Measurements from ENCODE around the gene RAB27A. TPM values are rescaled to one million over a fixed set of nuclear protein-coding genes. Genes with fewer than 3 reads are reported as not detected.

The RAB27A gene
- total and polyA plus RNA-seq, 2 of the 8 experiments (the other 6 are each of a cell fraction or from before 2014, with no cell fraction given) = 2.3 to 6.5 TPM

DNA sequence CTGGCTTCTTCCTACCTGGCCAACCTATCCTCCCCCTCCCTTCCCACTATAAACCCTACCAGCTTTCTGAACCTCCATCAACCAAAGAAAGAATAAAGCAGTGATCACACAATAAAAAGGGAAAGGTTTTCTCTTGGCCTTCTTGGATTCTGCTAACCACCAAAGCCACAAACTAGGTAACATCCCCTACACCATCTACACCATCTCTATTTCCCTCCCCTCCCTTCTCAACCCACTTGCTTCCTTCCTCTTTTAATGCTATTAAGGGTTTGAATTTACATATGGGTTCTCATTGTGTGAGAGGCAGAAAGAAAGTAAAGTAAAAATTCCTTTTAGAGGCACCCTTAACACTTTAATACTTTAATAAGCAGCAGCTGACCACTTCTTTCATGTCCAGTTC is 67.0 kb downstream of the RAB27A start:
- Histone ChIP-seq H3K36me3 (ENCODE audit: control insufficient read depth in 2 of 4, insufficient read depth in 4 of 4, low read length in 3 of 4) (no peaks in the 10 kb centered on the region), H3K4ac (replicated peaks; ENCODE audit: insufficient read length, low read depth, low read length) (no peak overlapping the region)
- TF ChIP-seq, protein P1, sequence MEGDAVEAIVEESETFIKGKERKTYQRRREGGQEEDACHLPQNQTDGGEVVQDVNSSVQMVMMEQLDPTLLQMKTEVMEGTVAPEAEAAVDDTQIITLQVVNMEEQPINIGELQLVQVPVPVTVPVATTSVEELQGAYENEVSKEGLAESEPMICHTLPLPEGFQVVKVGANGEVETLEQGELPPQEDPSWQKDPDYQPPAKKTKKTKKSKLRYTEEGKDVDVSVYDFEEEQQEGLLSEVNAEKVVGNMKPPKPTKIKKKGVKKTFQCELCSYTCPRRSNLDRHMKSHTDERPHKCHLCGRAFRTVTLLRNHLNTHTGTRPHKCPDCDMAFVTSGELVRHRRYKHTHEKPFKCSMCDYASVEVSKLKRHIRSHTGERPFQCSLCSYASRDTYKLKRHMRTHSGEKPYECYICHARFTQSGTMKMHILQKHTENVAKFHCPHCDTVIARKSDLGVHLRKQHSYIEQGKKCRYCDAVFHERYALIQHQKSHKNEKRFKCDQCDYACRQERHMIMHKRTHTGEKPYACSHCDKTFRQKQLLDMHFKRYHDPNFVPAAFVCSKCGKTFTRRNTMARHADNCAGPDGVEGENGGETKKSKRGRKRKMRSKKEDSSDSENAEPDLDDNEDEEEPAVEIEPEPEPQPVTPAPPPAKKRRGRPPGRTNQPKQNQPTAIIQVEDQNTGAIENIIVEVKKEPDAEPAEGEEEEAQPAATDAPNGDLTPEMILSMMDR (IDR thresholded peaks at IDR 0.05; ENCODE audit: control extremely low read depth in 1 of 3, insufficient read depth in 1 of 3, low read depth in 1 of 3, low read length in 3 of 3) = no peak
- no peak for TF ChIP-seq POU5F1 (IDR thresholded peaks at IDR 0.05; ENCODE audit: low read depth, low read length)
- no peak for TF ChIP-seq EGR1 (IDR thresholded peaks at IDR 0.05; ENCODE audit: borderline replicate concordance, low read depth, low read length)
- no peak for TF ChIP-seq POLR2A (IDR thresholded peaks at IDR 0.05; ENCODE audit: control extremely low read depth in 1 of 2, low read depth in 2 of 2, low read length in 2 of 2)
- TF ChIP-seq MAFK (IDR thresholded peaks at IDR 0.05; ENCODE audit: low read depth, low read length) = no peak
- no peak for TF ChIP-seq JUN (IDR thresholded peaks at IDR 0.05; ENCODE audit: low read depth, low read length)
- no peak for TF ChIP-seq RNF2 (IDR thresholded peaks at IDR 0.05; ENCODE audit: borderline replicate concordance, low read depth, low read length, missing control alignments, poor library complexity, severe bottlenecking)
- no peak for TF ChIP-seq HDAC6 (IDR thresholded peaks at IDR 0.05; ENCODE audit: low read depth, low read length)
- TF ChIP-seq CREB1 (IDR thresholded peaks at IDR 0.05) = no peak
- no peak for TF ChIP-seq CHD1 (IDR thresholded peaks at IDR 0.05; ENCODE audit: low read depth, low read length)
- TF ChIP-seq, protein P2, sequence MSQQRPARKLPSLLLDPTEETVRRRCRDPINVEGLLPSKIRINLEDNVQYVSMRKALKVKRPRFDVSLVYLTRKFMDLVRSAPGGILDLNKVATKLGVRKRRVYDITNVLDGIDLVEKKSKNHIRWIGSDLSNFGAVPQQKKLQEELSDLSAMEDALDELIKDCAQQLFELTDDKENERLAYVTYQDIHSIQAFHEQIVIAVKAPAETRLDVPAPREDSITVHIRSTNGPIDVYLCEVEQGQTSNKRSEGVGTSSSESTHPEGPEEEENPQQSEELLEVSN (IDR thresholded peaks at IDR 0.05) = no peak
- no peak for TF ChIP-seq SIX5 (IDR thresholded peaks at IDR 0.05; ENCODE audit: low read depth, low read length)
- no peak for TF ChIP-seq SP4 (IDR thresholded peaks at IDR 0.05; ENCODE audit: low read length)
- TF ChIP-seq KDM1A (IDR thresholded peaks at IDR 0.05; ENCODE audit: borderline replicate concordance, low read length) = no peak

More for the DNA sequence above, 67.0 kb downstream of the RAB27A start:
- no peaks in the 10 kb centered on the region for H3K27me3 ChIP-seq (replicated peaks in 1 of 4; ENCODE audit: control insufficient read depth in 3 of 4, extremely low read depth in 1 of 4, insufficient read depth in 3 of 4, low read length in 3 of 4)
- H3K56ac ChIP-seq (replicated peaks; ENCODE audit: insufficient read length, low read depth, low read length) = peak overlapping the region; percentile 72
- ChIA-PET CTCF (ENCODE audit: partially characterized antibody) (interaction anchor here (0.5 to 2.1 kb wide), 3 partner anchors 213 to 622 kb away, joined by 3 to 7 read pairs (median 4); no protein-coding TSS in a partner anchor), POLR2A (ENCODE audit: partially characterized antibody) (no interaction called here)
- H3K18ac ChIP-seq (ENCODE audit: extremely low read depth, low read length) = no peak overlapping the region
- no peak overlapping the region for H2BK5ac ChIP-seq (ENCODE audit: low read depth, low read length)
- H2AK5ac ChIP-seq (ENCODE audit: low read depth, low read length) = no peak overlapping the region
- no peak overlapping the region for H2AFZ ChIP-seq (ENCODE audit: low read length)
- H2BK15ac ChIP-seq (ENCODE audit: low read length) = no peak overlapping the region
- no peaks in the 10 kb centered on the region for H3K9me3 ChIP-seq (ENCODE audit: insufficient read depth in 2 of 2, low read depth in 1 of 2, low read length in 1 of 2)
- no peak overlapping the region for H4K5ac ChIP-seq (ENCODE audit: insufficient read length, low read depth, low read length)
- no peak overlapping the region for H3K4me3 ChIP-seq (ENCODE audit: extremely low read depth in 1 of 4, insufficient read depth in 2 of 4, low read depth in 3 of 4, low read length in 4 of 4)
- no peak overlapping the region for H3K4me2 ChIP-seq (ENCODE audit: insufficient read depth in 1 of 2, low read depth in 2 of 2, low read length in 2 of 2)
- no peak overlapping the region for H3K27ac ChIP-seq (ENCODE audit: low read depth, low read length)
- FAIRE-seq (no peak), DNase-seq (ENCODE audit: low read depth in 1 of 2, low spot score in 2 of 2) (no peak)
- no peak overlapping the region for H4K91ac ChIP-seq (replicated peaks; ENCODE audit: insufficient read length, low read length)
- no peak overlapping the region for H3K23ac ChIP-seq (ENCODE audit: insufficient read length)
- H3K9ac ChIP-seq (replicated peaks in 1 of 4; ENCODE audit: extremely low read depth in 1 of 4, low read depth in 3 of 4, low read length in 3 of 4) = no peak overlapping the region
- no peaks in the 10 kb centered on the region for H3K79me2 ChIP-seq (ENCODE audit: control insufficient read depth in 1 of 2, insufficient read depth in 2 of 2, low read length in 2 of 2)
- H2BK20ac ChIP-seq (ENCODE audit: low read length) = no peak overlapping the region
- H4K8ac ChIP-seq (ENCODE audit: extremely low read depth, insufficient read depth, low read length) = no peak overlapping the region
- no peak overlapping the region for H3K14ac ChIP-seq (ENCODE audit: insufficient read length)
- no peak overlapping the region for H2BK12ac ChIP-seq (ENCODE audit: low read depth, low read length)
- H4K20me1 ChIP-seq (replicated peaks in 1 of 2; ENCODE audit: control insufficient read depth in 1 of 2, insufficient read depth in 2 of 2, low read length in 2 of 2) = no peaks in the 10 kb centered on the region
- no peaks in the 10 kb centered on the region for H3K79me1 ChIP-seq (ENCODE audit: low read depth, low read length)
- H3K4me1 ChIP-seq (replicated peaks in 1 of 4; ENCODE audit: control insufficient read depth in 3 of 4, insufficient read depth in 4 of 4, low read length in 3 of 4) = no peaks in the 10 kb centered on the region
- H2BK120ac ChIP-seq (replicated peaks; ENCODE audit: low read depth, low read length) = no peak overlapping the region
- H3K23me2 ChIP-seq (ENCODE audit: low read depth, low read length) = no peaks in the 10 kb centered on the region
